ENCODE results near the gene CERK. TPM values are rescaled to one million over a fixed set of nuclear protein-coding genes. Genes with fewer than 3 reads are reported as not detected.

The CERK gene
- total RNA-seq, 1 donor from 2014 or later: 69.0 TPM

GRCh38 chr22:46752286-46752987, 14.4 kb upstream of the CERK start:
- DNase-seq (peak; percentile 34), ATAC-seq (ENCODE audit: poor library complexity) (no peak)
- intact Hi-C loops (cut with DNase I): no loop called here

DNA sequence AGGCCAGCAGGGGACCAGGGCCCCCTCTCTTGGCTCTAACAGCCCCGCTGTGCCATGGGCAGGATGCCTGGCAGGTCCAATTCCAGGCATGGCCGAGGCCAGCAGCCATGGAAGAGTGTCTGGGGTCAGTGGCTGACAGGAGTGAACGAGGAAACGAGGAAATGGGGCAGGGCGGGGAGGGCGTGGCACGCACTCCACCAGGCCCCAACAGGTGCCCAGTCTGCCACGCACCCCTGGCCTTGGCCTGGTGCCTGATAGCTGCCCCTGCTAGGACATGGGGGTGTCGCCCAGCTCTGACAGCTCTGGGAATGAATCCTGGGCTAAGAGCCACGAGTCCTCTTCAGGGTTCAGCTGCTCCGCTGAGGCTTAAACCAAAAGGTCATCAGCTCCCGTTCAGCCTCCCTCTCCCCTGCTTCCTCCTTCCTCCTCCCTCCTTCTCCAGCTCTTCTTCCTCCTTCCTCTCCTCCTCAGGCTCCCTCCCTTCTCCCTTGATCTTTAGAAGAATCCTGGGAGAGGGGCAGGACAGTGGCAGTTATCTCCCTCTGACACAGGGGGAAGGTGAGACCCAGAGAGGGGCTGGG, 12.9 kb upstream of the CERK start:
- intact Hi-C loops (cut with DNase I): no loop called here
- peak; percentile 32 for ATAC-seq (ENCODE audit: poor library complexity)
- peak; percentile 64 for DNase-seq

- ATAC-seq (ENCODE audit: poor library complexity) (no peak), DNase-seq (no peak)
- intact Hi-C loops (cut with DNase I): no loop called here
Observed at GRCh38 chr22:46750530-46750800, 12.4 kb upstream of the CERK start.

DNA sequence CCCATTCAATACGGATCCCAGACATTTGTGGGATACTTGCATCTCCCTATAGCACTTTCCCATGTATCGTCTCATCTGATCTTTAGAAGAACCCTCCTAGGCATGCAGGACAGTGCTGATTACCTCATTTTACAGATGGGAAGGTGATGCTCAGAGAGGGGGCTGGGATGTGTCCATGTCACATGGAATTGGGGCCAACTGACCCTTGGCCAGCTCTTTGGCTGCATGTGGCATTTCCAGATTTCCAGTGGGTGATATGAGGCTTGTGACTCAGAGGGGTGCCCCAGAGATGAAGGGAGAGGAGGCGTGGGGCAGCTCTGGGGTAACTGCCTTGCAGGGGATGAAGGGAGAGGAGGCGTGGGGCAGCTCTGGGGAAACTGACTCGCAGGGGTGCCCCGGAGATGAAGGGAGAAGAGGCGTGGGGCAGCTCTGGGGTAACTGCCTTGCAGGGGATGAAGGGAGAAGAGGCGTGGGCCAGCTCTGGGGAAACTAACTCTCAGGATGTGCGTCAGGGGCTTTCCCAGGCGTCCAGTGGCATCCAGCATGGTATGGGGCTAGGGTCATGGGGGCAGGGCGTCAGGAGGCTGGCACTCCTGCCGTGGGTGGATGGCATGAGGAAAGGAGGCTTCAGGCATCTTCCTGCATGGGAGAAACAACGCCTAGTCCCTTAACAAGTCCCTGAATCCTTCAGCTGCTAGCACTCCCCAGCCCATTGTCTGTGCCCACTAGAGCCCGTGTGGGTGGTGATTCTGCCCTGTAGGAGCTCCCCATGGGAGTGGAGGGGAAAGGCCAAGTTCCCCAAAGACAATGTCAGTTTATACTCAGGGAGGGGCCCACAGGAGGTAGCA, 11.9 kb upstream of the CERK start:
- intact Hi-C loops (cut with DNase I): no loop called here
- DNase-seq (peak; percentile 21), ATAC-seq (ENCODE audit: poor library complexity) (no peak)

GRCh38 chr22:46748908-46749675, 11.0 kb upstream of the CERK start:
- intact Hi-C loops (cut with DNase I): no loop called here
- ATAC-seq (ENCODE audit: poor library complexity) (no peak), DNase-seq (peak; percentile 50)

DNA sequence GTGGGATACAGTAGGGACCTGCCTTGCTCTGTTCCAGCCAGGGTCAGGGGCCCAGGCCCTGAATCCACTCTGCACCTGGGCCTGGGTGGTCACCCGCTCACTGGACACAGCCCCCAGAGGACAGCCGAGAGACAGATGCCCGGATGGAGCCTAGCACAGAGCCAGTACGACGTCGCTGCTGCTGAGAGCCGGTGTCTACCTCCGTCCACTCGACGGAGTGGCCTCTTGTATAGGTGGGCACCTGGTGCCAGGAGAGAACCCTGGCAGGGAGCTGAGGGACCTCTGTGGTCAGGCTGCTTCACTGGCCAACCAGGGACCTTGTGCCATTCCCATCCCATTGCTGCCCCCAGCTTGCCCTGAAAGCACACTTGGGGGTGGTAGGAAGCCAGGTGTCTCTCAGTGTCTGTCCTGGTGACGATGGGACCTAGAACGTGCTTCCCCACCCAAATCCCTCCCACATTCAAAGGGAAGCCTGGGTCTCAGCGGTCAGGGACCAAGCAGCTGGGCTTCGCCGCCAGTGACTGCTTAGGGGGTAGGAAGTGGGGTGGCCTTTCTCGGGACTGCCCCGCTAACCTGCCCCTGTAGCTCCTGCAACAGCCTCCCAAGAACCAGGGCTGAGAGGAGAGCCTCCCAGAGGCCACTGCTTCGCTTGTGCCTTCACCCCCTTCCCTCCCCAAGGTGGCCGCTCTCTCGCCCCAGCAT, 10.3 kb upstream of the CERK start:
- ATAC-seq (ENCODE audit: poor library complexity) (no peak), DNase-seq (peak; percentile 29)
- intact Hi-C loops (cut with DNase I): no loop called here

DNA sequence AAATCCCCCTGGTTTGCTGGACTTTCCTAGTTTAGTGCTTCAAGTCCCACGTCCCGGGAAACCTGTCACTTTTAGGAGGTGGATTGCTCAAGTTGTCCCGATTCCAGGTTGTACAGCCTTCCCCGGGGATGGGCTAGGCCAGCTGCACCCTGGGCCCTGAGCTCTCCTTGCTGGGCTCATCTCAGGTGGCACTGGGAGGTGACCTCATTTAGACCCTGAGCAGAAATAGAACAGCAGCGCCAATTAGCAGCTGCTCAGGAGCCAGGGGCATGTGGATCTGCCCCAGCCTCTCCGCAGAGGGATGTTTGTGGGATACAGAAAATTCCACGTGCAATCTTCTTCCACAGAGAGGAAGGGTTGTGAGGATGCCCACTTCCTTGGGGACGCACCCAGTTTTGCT, 9.6 kb upstream of the CERK start:
- peak; percentile 9 for DNase-seq
- intact Hi-C loops (cut with DNase I): no loop called here
- ATAC-seq (ENCODE audit: poor library complexity): no peak

DNA sequence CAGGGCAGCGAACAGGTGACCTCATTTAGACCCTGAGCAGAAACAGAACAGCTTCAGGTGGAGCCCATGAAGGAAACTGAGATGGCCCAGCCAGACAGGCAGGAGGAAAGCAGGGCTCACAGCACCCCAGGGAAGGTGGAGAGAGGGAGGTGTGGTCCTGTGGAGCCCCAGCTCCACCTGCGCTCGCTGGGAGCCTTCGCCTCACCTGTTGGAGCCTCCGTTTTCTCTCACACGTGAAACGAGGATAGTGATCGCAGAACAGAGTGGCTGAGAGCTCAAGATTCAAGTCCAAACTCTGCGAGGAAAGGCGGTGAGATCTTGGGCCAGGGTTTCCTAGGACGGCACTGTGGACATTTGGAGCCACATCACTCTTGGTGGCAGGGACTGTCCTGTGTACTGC, 8.6 kb upstream of the CERK start:
- intact Hi-C loops (cut with DNase I): no loop called here
- DNase-seq: peak; percentile 22

GRCh38 chr22:46746192-46746591, 8.1 kb upstream of the CERK start:
- DNase-seq (no peak), ATAC-seq (ENCODE audit: poor library complexity) (no peak)
- intact Hi-C loops (cut with DNase I): no loop called here

More for the DNA sequence above, 8.6 kb upstream of the CERK start:
- no peak for ATAC-seq (ENCODE audit: poor library complexity)

GRCh38 chr22:46744581-46744980, 6.5 kb upstream of the CERK start:
- intact Hi-C loops (cut with DNase I): no loop called here
- DNase-seq: no peak
- no peak for ATAC-seq (ENCODE audit: poor library complexity)

DNA sequence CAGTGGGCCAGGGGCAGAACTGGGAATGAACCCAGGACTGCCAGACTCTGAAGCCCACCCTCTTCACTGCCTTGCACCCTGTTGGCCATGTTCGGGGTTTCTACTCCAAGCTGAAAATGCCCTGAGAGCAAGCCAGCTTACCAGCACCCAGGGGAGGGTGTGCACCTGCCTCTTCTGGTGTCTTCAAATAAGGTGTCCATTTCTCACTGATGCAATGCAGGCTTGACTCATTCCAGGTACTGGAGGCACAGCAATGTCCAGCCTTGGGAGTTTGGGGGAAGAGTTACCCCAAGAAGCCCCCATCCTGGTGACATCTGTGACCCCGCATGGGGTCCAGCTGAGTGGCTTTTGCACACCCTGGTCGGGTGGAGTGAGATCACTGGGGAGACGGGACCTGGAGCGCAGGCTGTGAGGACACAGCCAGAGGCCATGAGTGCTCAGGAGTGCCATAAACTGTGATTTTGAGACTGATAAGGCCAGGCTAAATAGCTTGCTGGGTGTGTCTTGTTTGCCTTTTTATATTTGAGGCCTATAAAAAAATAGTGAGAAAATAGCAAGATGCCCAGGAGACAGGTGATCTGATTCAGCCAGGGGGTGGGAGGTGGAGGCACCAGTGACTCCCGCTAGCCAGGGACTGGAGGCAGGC, 4.6 kb upstream of the CERK start:
- intact Hi-C loops (cut with DNase I): no loop called here
- DNase-seq (no peak), ATAC-seq (ENCODE audit: poor library complexity) (no peak)

DNA sequence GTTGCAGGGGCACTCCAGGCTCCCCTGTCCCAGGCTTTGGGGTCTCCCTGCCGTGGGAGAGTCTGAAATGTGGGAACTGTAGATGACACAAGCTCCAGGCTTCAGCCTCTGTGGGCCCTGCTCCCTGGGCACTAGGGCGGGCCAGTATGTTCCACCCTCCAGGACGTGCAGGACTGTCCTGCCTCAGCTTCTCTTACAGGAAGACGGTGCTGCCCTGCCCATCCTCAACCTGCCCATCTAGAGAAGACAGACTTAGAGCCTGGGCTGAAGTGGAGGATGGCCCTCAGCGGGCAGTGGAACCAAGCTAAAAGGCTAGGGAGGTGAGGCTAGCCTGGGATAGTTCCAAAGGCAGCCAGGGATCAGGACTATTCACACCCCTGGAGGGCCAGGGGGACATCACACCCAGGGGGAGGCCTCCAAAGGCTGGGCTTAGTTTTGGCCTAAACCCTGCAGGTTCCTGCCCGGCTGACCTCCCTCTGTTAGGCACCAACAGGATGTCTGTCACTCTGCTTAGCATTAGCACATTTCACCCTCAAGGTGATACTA, 4.0 kb upstream of the CERK start:
- DNase-seq (no peak), ATAC-seq (ENCODE audit: poor library complexity) (no peak)
- intact Hi-C loops (cut with DNase I): no loop called here

DNA sequence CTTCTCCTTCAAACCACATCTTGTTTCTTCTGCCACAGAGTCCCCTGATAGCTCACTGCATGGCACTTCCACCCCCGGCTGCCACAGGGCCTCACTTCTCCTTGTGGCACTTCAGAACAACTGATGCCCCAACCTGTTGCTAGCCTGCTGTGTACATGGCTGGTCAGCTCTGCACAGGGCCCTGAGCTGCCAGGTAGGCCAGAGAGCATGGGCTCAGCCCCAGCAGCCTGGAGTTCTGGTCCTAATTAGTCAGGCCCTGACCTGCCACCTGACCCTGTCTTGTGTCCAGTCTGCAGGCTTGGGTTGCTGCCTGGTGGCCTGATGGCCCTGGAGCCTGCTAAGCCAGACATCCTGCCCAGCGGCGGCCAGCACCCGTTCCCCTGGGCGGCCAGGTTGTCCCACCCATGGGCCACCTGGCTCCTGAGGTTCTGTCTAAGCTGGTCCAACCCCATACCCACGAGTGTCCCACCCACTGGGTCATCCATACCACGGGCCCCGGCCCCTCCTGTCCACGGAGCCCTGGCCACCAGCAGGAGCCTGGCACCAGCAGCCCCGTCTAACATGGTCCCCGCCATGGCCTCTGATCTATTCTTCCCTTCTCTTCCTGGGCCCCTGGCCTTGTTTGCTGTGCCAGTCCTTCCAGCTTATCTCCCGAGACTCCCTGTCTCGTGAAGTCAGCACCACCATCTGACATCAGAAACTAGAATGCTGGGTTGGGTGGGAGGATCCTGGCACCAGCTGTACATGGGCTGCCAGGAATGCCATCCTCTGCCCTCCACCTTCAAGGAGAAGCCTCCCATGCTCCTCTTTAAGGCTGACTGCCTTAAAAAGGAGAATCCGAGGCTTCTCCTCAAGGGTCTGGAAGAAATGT, 3.1 kb upstream of the CERK start:
- intact Hi-C loops (cut with DNase I): no loop called here
- peak; percentile 9 for ATAC-seq (ENCODE audit: poor library complexity)

GRCh38 chr22:46739094-46739870, 1.2 kb upstream of the CERK start:
- intact Hi-C loops (cut with DNase I): loop anchor here (10.0 kb wide), 1 partner anchor 54 kb away; no protein-coding TSS in a partner anchor
- DNase-seq: peak; percentile 61
- peak; percentile 34 for ATAC-seq (ENCODE audit: poor library complexity)

More for the DNA sequence above, 3.1 kb upstream of the CERK start:
- DNase-seq: no peak

GRCh38 chr22:46738647-46739093, 618 bp upstream of the CERK start:
- ATAC-seq (ENCODE audit: poor library complexity): peak; percentile 6
- DNase-seq: no peak
- intact Hi-C loops (cut with DNase I): loop anchor here (10.0 kb wide), 1 partner anchor 54 kb away; no protein-coding TSS in a partner anchor
